ENCODE results near the gene CAMTA1. TPM values are rescaled to one million over a fixed set of nuclear protein-coding genes. Genes with fewer than 3 reads are reported as not detected.

Gene CAMTA1
- polyA plus RNA-seq, 1 donor (not counting 4 experiments of a cell fraction or from before 2014, with no cell fraction given), result 51.4 TPM

GRCh38 chr1:7374563-7375160 is 589.4 kb downstream of the CAMTA1 start:
- TF ChIP-seq EZH2 (IDR thresholded peaks at IDR 0.05; ENCODE audit: low read length), result no peak
- no peak for TF ChIP-seq CTCF (optimal IDR thresholded peaks at IDR 0.05 in 1 of 3, IDR thresholded peaks at IDR 0.05 in 1 of 3, conservative IDR thresholded peaks at IDR 0.05 in 1 of 3; ENCODE audit: extremely low read depth in 1 of 3, insufficient read depth in 2 of 3, low read length in 3 of 3)
- H3K9me1 ChIP-seq (ENCODE audit: control insufficient read depth, extremely low read depth, insufficient read depth, low read length), result no peaks in the 10 kb centered on the region
- peak overlapping the region; percentile 39 for H3K4me2 ChIP-seq (ENCODE audit: control insufficient read depth, extremely low read depth, insufficient read depth, low read depth, low read length)
- peak overlapping the region; percentile 4 for H2AFZ ChIP-seq (ENCODE audit: control insufficient read depth, low read length)
- no peak overlapping the region for H3K4me3 ChIP-seq (ENCODE audit: control insufficient read depth in 2 of 3, extremely low read depth in 1 of 3, insufficient read depth in 2 of 3, low read depth in 1 of 3, low read length in 3 of 3)
- no peaks in the 10 kb centered on the region for H3K27me3 ChIP-seq (ENCODE audit: control insufficient read depth, extremely low read depth, insufficient read depth, low read length)
- no peak for DNase-seq (ENCODE audit: low read depth, low spot score)
- no peak overlapping the region for H3K9ac ChIP-seq (ENCODE audit: control insufficient read depth, extremely low read depth, insufficient read depth, low read length)
- peaks cover 21% of the 10 kb centered on the region for H3K4me1 ChIP-seq (ENCODE audit: control insufficient read depth, extremely low read depth, insufficient read depth, low read length)
- dilution Hi-C loops (cut with MboI; ENCODE audit: extremely low pct_ligation_motif_present, low sequenced_read_pairs), result no loop called here
- H4K20me1 ChIP-seq (ENCODE audit: control insufficient read depth, extremely low read depth, insufficient read depth, low read length), result no peaks in the 10 kb centered on the region
- no peaks in the 10 kb centered on the region for H3K79me2 ChIP-seq (ENCODE audit: control insufficient read depth, insufficient read depth, low read length)
- H3K9me3 ChIP-seq (ENCODE audit: control insufficient read depth, low read depth, low read length), result no peaks in the 10 kb centered on the region
- H3K27ac ChIP-seq (ENCODE audit: control insufficient read depth, insufficient read depth, low read length), result no peak overlapping the region
- no peak for FAIRE-seq
- no peaks in the 10 kb centered on the region for H3K36me3 ChIP-seq (ENCODE audit: control insufficient read depth in 2 of 2, extremely low read depth in 1 of 2, insufficient read depth in 2 of 2, low read length in 2 of 2)

- DNase-seq (ENCODE audit: low read depth, low spot score), result no peak
- dilution Hi-C loops (cut with MboI; ENCODE audit: extremely low pct_ligation_motif_present, low sequenced_read_pairs), result no loop called here
These were observed 590.1 kb downstream of the CAMTA1 start for GRCh38 chr1:7375329-7375728.

More at GRCh38 chr1:7375329-7375728, 590.1 kb downstream of the CAMTA1 start:
- H3K9me1 ChIP-seq (ENCODE audit: control insufficient read depth, extremely low read depth, insufficient read depth, low read length), result no peaks in the 10 kb centered on the region
- FAIRE-seq, result no peak
- H3K4me1 ChIP-seq (ENCODE audit: control insufficient read depth, extremely low read depth, insufficient read depth, low read length), result peaks cover 24% of the 10 kb centered on the region
- H2AFZ ChIP-seq (ENCODE audit: control insufficient read depth, low read length), result no peak overlapping the region
- no peak overlapping the region for H3K4me3 ChIP-seq (ENCODE audit: control insufficient read depth in 2 of 3, extremely low read depth in 1 of 3, insufficient read depth in 2 of 3, low read depth in 1 of 3, low read length in 3 of 3)
- no peaks in the 10 kb centered on the region for H3K36me3 ChIP-seq (ENCODE audit: control insufficient read depth in 2 of 2, extremely low read depth in 1 of 2, insufficient read depth in 2 of 2, low read length in 2 of 2)
- H3K27me3 ChIP-seq (ENCODE audit: control insufficient read depth, extremely low read depth, insufficient read depth, low read length), result no peaks in the 10 kb centered on the region
- H3K9ac ChIP-seq (ENCODE audit: control insufficient read depth, extremely low read depth, insufficient read depth, low read length), result no peak overlapping the region
- TF ChIP-seq CTCF (optimal IDR thresholded peaks at IDR 0.05 in 1 of 3, IDR thresholded peaks at IDR 0.05 in 1 of 3, conservative IDR thresholded peaks at IDR 0.05 in 1 of 3; ENCODE audit: extremely low read depth in 1 of 3, insufficient read depth in 2 of 3, low read length in 3 of 3) (no peak), EZH2 (IDR thresholded peaks at IDR 0.05; ENCODE audit: low read length) (no peak)
- H4K20me1 ChIP-seq (ENCODE audit: control insufficient read depth, extremely low read depth, insufficient read depth, low read length), result no peaks in the 10 kb centered on the region
- H3K27ac ChIP-seq (ENCODE audit: control insufficient read depth, insufficient read depth, low read length), result no peak overlapping the region
- no peaks in the 10 kb centered on the region for H3K9me3 ChIP-seq (ENCODE audit: control insufficient read depth, low read depth, low read length)
- H3K4me2 ChIP-seq (ENCODE audit: control insufficient read depth, extremely low read depth, insufficient read depth, low read depth, low read length), result no peak overlapping the region
- H3K79me2 ChIP-seq (ENCODE audit: control insufficient read depth, insufficient read depth, low read length), result no peaks in the 10 kb centered on the region

Measured in keratinocyte (primary cell).